B cell (primary cell): ENCODE measurements around the gene PRKN. TPM values are rescaled to one million over a fixed set of nuclear protein-coding genes. Genes with fewer than 3 reads are reported as not detected.

Source experiments
- ATAC-seq: fragments of 200-7000 bp; cut with Tn5 transposase; one replicate; pipeline ENCODE4 v1.10.0; 2021; ENCODE audit warnings: low read depth, mild to moderate bottlenecking, moderate number of reproducible peaks, moderate library complexity
- CTCF ChIA-PET: fragments of 350-600 bp; sonication (Branson Sonifier 250); formaldehyde crosslinking; loops from one replicate; lab custom pipeline; 2021; ENCODE audit warnings: antibody characterized with exemption, inconsistent platforms; lab: Charles Lee
- POLR2A ChIA-PET: fragments of 350-600 bp; sonication (Branson Sonifier 250); formaldehyde crosslinking; loops from one replicate; lab custom pipeline; 2021; ENCODE audit warnings: antibody characterized with exemption; lab: Charles Lee
- DNase-seq: peaks from one replicate; pipeline ENCODE4 v3.0.0; 2013
- H2AFZ ChIP-seq: 2 replicates; pipeline ENCODE4 v1.6.1; 2012; ENCODE audit warnings: mild to moderate bottlenecking, low read depth, low read length; ENCODE audit not compliant: insufficient read depth, poor library complexity, severe bottlenecking
- H3K27ac ChIP-seq, 2 donors: 1 replicate in 1 of 2; 2 replicates in 1 of 2; pipeline ENCODE4 v1.5.1; 2012 to 2013; ENCODE audit warnings: low read length in 2 of 2, mild to moderate bottlenecking in 2 of 2, moderate library complexity in 1 of 2
- H3K27me3 ChIP-seq, 4 experiments: fragments of 200-600 bp in 1 of 4; sonication (generic) in 1 of 4; replicated peaks in 1 of 4; 1 replicate in 2 of 4; 2 replicates in 2 of 4; pipeline versions ENCODE4 v1.6.1 to v1.7.0; 2013 to 2016; ENCODE audit warnings: low read length in 3 of 4, mild to moderate bottlenecking in 2 of 4, mixed read lengths in 1 of 4, moderate library complexity in 1 of 4; ENCODE audit not compliant: insufficient read depth in 4 of 4, control insufficient read depth in 3 of 4; ENCODE audit errors: control extremely low read depth in 1 of 4
- H3K36me3 ChIP-seq, 2 experiments: replicated peaks in 1 of 2; 1 replicate in 1 of 2; 2 replicates in 1 of 2; pipeline versions ENCODE4 v1.6.1 to v1.7.1; 2013; ENCODE audit warnings: low read length in 1 of 2; ENCODE audit not compliant: insufficient read depth in 2 of 2, control insufficient read depth in 1 of 2; ENCODE audit errors: control extremely low read depth in 1 of 2, extremely low read depth in 1 of 2
- H3K4me1 ChIP-seq, 2 donors: fragments of 200-600 bp in 1 of 2; sonication (generic) in 1 of 2; 1 replicate in 1 of 2; 2 replicates in 1 of 2; pipeline versions ENCODE4 v1.5.1 to v1.6.1; 2013 to 2017; ENCODE audit warnings: low read length in 2 of 2; ENCODE audit not compliant: control insufficient read depth in 2 of 2, insufficient read depth in 2 of 2
- H3K4me2 ChIP-seq: replicated peaks from 2 replicates; pipeline ENCODE3; 2012; ENCODE audit warnings: mild to moderate bottlenecking, low read depth, low read length; ENCODE audit not compliant: poor library complexity, severe bottlenecking
- H3K4me3 ChIP-seq, 5 experiments: fragments of 200-600 bp in 1 of 5; sonication (generic) in 1 of 5; 1 replicate in 3 of 5; 2 replicates in 2 of 5; pipeline versions ENCODE4 v1.5.1 to v1.7.0; 2011 to 2016; ENCODE audit warnings: low read length in 4 of 5, mild to moderate bottlenecking in 4 of 5, low read depth in 2 of 5, control low read depth in 1 of 5, moderate library complexity in 1 of 5; ENCODE audit not compliant: insufficient read depth in 1 of 5; ENCODE audit errors: control extremely low read depth in 1 of 5, extremely low read depth in 1 of 5
- H3K79me2 ChIP-seq: fragments of 200-600 bp; sonication (generic); one replicate; pipeline ENCODE4 v1.6.0; 2016; ENCODE audit warnings: low read length; ENCODE audit not compliant: control insufficient read depth, insufficient read depth
- H3K9ac ChIP-seq: fragments of 200-600 bp; sonication (generic); 2 replicates; pipeline ENCODE4 v1.6.1; 2017; ENCODE audit warnings: mild to moderate bottlenecking, low read length, moderate library complexity
- H3K9me3 ChIP-seq, 3 donors: one replicate each; pipeline versions ENCODE4 v1.6.1 to v1.7.1; 2013; ENCODE audit warnings: low read length in 2 of 3; ENCODE audit not compliant: control insufficient read depth in 2 of 3, insufficient read depth in 1 of 3; ENCODE audit errors: control extremely low read depth in 1 of 3
- H4K20me1 ChIP-seq: 2 replicates; pipeline ENCODE4 v1.6.0; 2012; ENCODE audit warnings: mild to moderate bottlenecking, low read length; ENCODE audit not compliant: insufficient read depth, control insufficient read depth, poor library complexity, severe bottlenecking
- H3K27ac Mint-ChIP-seq: one replicate; pipeline ENCODE4 v1.8.0; 2021; ENCODE audit warnings: mixed read lengths
- H3K27me3 Mint-ChIP-seq: one replicate; pipeline ENCODE4 v1.8.0; 2021; ENCODE audit warnings: mixed read lengths
- H3K4me1 Mint-ChIP-seq: one replicate; pipeline ENCODE4 v1.8.0; 2021; ENCODE audit warnings: mixed read lengths
- H3K4me3 Mint-ChIP-seq: one replicate; pipeline ENCODE4 v1.8.0; 2021; ENCODE audit warnings: mixed read lengths
- H3K9me3 Mint-ChIP-seq: one replicate; pipeline ENCODE4 v1.8.0; 2022; ENCODE audit warnings: mixed read lengths; ENCODE audit not compliant: insufficient read depth
- EZH2 ChIP-seq: IDR thresholded peaks from 2 replicates; pipeline ENCODE4 v1.6.1; 2012; ENCODE audit warnings: borderline replicate concordance, low read depth, mild to moderate bottlenecking, moderate library complexity, low read length; ENCODE audit not compliant: insufficient read depth, poor library complexity, severe bottlenecking
- WGBS: methylation state at CpG from one replicate; pipeline ENCODE4 v1.1.5; 2013; ENCODE audit warnings: missing lambda C conversion rate; ENCODE audit not compliant: insufficient coverage; 5-methylcytosine and 5-hydroxymethylcytosine counted together
- intact Hi-C: fragments of 100-400 bp; cut with micrococcal nuclease; formaldehyde crosslinking; loops from one replicate; pipeline ENCODE4 v1.10.0; 2022
- polyA plus RNA-seq: library from polyadenylated mRNA; depleted of rRNA; stranded (reverse); fragments of >200 nt; gene quantifications from 2 replicates; pipeline ENCODE4 v1.2.3, GENCODE V29; 2012
- total RNA-seq, 2 donors: library from RNA; stranded (reverse); fragments of 120-200 nt in 1 of 2; gene quantifications; 1 replicate in 1 of 2; 2 replicates in 1 of 2; pipeline versions ENCODE4 v1.2.3 to v1.2.4, GENCODE V29; 2013 to 2022
- TF ChIP-seq, protein P1 (sequence below): fragments of 200-600 bp; IDR thresholded peaks from one replicate; pipeline ENCODE4 v1.8.0; 2022; ENCODE audit warnings: antibody characterized with exemption, mild to moderate bottlenecking

The PRKN gene
- total and polyA plus RNA-seq, 2 donors (not counting 1 experiment from before 2014, with no cell fraction given): 1.6 to 6.2 TPM

DNA sequence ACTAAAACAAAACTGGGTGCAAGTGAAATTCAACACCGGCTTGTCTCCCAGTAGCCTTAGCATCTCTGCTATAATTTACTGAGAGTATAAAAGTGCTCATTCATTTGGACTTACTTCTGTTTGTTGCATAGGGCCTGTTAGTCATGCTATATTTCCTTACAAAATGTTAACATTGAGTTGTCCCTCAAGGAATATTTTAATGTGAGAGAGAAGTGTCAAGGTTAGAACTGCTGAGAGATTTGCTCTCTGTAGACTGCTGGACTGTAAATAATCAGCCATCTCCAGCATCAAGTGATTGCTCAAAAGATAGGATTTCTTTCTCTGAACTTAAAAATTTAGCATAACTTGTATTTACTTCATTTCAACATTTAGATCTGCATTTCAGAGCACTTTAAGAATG lies 1125.2 kb downstream of the PRKN start:
- H3K9me3 ChIP-seq: no peaks in the 10 kb centered on the region
- intact Hi-C loops: no loop called here
- H3K27ac ChIP-seq: no peak overlapping the region
- no peak for DNase-seq
- no peak overlapping the region for H3K4me3 Mint-ChIP-seq
- no peaks in the 10 kb centered on the region for H3K4me1 Mint-ChIP-seq
- H2AFZ ChIP-seq: no peak overlapping the region
- H4K20me1 ChIP-seq: no peaks in the 10 kb centered on the region
- H3K27ac Mint-ChIP-seq: no peak overlapping the region
- ChIA-PET POLR2A (no interaction called here), CTCF (no interaction called here)
- ATAC-seq: no peak
- no peaks in the 10 kb centered on the region for H3K4me1 ChIP-seq
- H3K4me3 ChIP-seq: no peak overlapping the region
- H3K27me3 Mint-ChIP-seq: no peaks in the 10 kb centered on the region
- H3K27me3 ChIP-seq: no peaks in the 10 kb centered on the region
- H3K9me3 Mint-ChIP-seq: no peaks in the 10 kb centered on the region
- no CpG with 5 or more reads among the region's 1 CpG for WGBS
- H3K79me2 ChIP-seq: no peaks in the 10 kb centered on the region
- no peak overlapping the region for H3K4me2 ChIP-seq
- no peaks in the 10 kb centered on the region for H3K36me3 ChIP-seq
- H3K9ac ChIP-seq: no peak overlapping the region
- TF ChIP-seq EZH2: no peak
- TF ChIP-seq, protein P1, sequence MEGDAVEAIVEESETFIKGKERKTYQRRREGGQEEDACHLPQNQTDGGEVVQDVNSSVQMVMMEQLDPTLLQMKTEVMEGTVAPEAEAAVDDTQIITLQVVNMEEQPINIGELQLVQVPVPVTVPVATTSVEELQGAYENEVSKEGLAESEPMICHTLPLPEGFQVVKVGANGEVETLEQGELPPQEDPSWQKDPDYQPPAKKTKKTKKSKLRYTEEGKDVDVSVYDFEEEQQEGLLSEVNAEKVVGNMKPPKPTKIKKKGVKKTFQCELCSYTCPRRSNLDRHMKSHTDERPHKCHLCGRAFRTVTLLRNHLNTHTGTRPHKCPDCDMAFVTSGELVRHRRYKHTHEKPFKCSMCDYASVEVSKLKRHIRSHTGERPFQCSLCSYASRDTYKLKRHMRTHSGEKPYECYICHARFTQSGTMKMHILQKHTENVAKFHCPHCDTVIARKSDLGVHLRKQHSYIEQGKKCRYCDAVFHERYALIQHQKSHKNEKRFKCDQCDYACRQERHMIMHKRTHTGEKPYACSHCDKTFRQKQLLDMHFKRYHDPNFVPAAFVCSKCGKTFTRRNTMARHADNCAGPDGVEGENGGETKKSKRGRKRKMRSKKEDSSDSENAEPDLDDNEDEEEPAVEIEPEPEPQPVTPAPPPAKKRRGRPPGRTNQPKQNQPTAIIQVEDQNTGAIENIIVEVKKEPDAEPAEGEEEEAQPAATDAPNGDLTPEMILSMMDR: no peak

DNA sequence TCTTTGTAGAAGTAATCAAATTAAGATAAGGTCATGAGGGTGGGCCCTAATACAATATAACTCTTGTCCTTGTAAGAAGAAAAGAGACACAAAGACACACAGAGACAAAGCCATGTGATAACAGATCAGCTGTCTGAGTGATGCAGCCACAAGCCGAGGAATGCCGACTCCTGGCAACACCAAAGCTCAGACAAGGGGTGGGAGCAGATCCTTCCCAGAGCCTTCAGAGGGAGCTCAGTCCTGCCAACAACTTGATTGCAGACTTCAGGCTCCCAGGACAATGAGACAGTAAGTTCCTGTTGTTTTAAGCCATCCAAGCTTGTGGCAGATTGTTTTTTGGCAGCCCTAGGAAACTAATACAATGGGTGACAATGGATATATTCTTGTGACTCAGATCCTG lies 1128.7 kb downstream of the PRKN start:
- Histone ChIP-seq H3K4me3 (no peak overlapping the region), H3K4me1 (no peaks in the 10 kb centered on the region), H3K27me3 (no peaks in the 10 kb centered on the region), H2AFZ (no peak overlapping the region), H3K9me3 (no peaks in the 10 kb centered on the region), H3K79me2 (no peaks in the 10 kb centered on the region), H3K4me2 (no peak overlapping the region), H4K20me1 (no peaks in the 10 kb centered on the region), H3K27ac (no peak overlapping the region), H3K36me3 (no peaks in the 10 kb centered on the region), H3K9ac (no peak overlapping the region)
- TF ChIP-seq EZH2: no peak
- TF ChIP-seq, protein P1: no peak
- Mint-ChIP-seq H3K4me1 (no peaks in the 10 kb centered on the region), H3K9me3 (no peaks in the 10 kb centered on the region), H3K27ac (no peak overlapping the region), H3K4me3 (no peak overlapping the region), H3K27me3 (no peaks in the 10 kb centered on the region)
- CTCF ChIA-PET: no interaction called here
- 94% methylated on average over 2 of the region's 2 CpGs for WGBS
- intact Hi-C loops: no loop called here
- no peak for DNase-seq
- POLR2A ChIA-PET: no interaction called here
- ATAC-seq: no peak
